A549 (cell line): Measurements from ENCODE around the gene GGTLC2. TPM values are rescaled to one million over a fixed set of nuclear protein-coding genes. Genes with fewer than 3 reads are reported as not detected.
"Not testable (repeated sequence)": the region's sequence is repeated elsewhere in the genome, so short reads cannot be mapped to it uniquely, and the experiment has no call there.

ENCODE experiments used
- ATAC-seq, 2 experiments: fragments of 200-7000 bp in 1 of 2; fragments of >200 bp in 1 of 2; cut with Nextera tagmentation in 1 of 2; cut with Tn5 transposase in 1 of 2; 3 replicates each; pipeline versions ENCODE4 v1.8.0 to v1.9.1; 2018 to 2020; ENCODE audit warnings: mild to moderate bottlenecking in 1 of 2, moderate library complexity in 1 of 2
- CTCF ChIA-PET: fragments of 300-600 bp; sonication (Branson Sonifier 250); formaldehyde crosslinking; extraction: SDS; loops from one replicate; lab custom pipeline; 2021; ENCODE audit warnings: antibody characterized with exemption, inconsistent platforms; lab: Yijun Ruan, JAX
- POLR2A ChIA-PET: fragments of 350-600 bp; formaldehyde crosslinking; extraction: SDS; loops from one replicate; lab custom pipeline; 2021; ENCODE audit warnings: antibody characterized with exemption, inconsistent platforms; lab: Yijun Ruan, JAX
- DNase-seq, 2 experiments: peaks; one replicate each; pipeline versions ENCODE4 v3.0.0 to v3.0.0-alpha.2; 2011 to 2016; ENCODE audit warnings: low read depth in 1 of 2, low spot score in 1 of 2
- FAIRE-seq: peaks from 2 replicates; lab custom pipeline; 2011; peaks lifted over from hg19 to GRCh38; lab: Jason Lieb, UNC
- H3K27ac ChIP-seq, 2 experiments: fragments of >200 bp; sonication (Bioruptor Twin); formaldehyde crosslinking; 3 replicates each; pipeline ENCODE4 v1.5.1; 2016 to 2017
- H3K4me1 ChIP-seq: fragments of >200 bp; sonication (Bioruptor Twin); formaldehyde crosslinking; 3 replicates; pipeline ENCODE4 v1.6.1; 2016
- H3K4me2 ChIP-seq: fragments of >200 bp; sonication (Bioruptor Twin); formaldehyde crosslinking; 3 replicates; pipeline ENCODE4 v1.6.1; 2016
- H3K4me3 ChIP-seq: fragments of >200 bp; sonication (Bioruptor Twin); formaldehyde crosslinking; 3 replicates; pipeline ENCODE4 v1.5.1; 2016
- H3K9me3 ChIP-seq: fragments of >200 bp; sonication (Bioruptor Twin); formaldehyde crosslinking; 3 replicates; pipeline ENCODE4 v1.6.1; 2016
- BHLHE40 ChIP-seq: IDR thresholded peaks from 2 replicates; pipeline ENCODE4 v1.6.1; 2012; ENCODE audit warnings: low read depth, low read length, inconsistent platforms
- CBX2 ChIP-seq: fragments of 200-600 bp; sonication (generic); IDR thresholded peaks from 2 replicates; pipeline ENCODE4 v1.6.1; 2016; ENCODE audit warnings: low read depth, mild to moderate bottlenecking, borderline replicate concordance
- CBX8 ChIP-seq: fragments of 200-600 bp; sonication (generic); IDR thresholded peaks from 2 replicates; pipeline ENCODE4 v1.6.1; 2016
- CEBPB ChIP-seq, 2 experiments: fragments of >200 bp in 1 of 2; sonication (Bioruptor Twin) in 1 of 2; formaldehyde crosslinking in 1 of 2; IDR thresholded peaks; 2 replicates each; pipeline ENCODE4 v1.6.1; 2012 to 2016
- CHD4 ChIP-seq: fragments of 200-600 bp; sonication (generic); IDR thresholded peaks from 2 replicates; pipeline ENCODE4 v1.6.1; 2016; ENCODE audit warnings: antibody characterized with exemption, mild to moderate bottlenecking, borderline replicate concordance
- FOSB ChIP-seq: fragments of 250-450 bp; sonication (Bioruptor Pico); IDR thresholded peaks from 2 replicates; pipeline ENCODE4 v1.5.0; 2020; ENCODE audit warnings: mild to moderate bottlenecking, moderate library complexity
- FOXS1 ChIP-seq: fragments of 250-450 bp; sonication (Bioruptor Pico); IDR thresholded peaks from 2 replicates; pipeline ENCODE4 v1.5.0; 2020; ENCODE audit warnings: mild to moderate bottlenecking, moderate library complexity
- GATA3 ChIP-seq: IDR thresholded peaks from 2 replicates; pipeline ENCODE4 v1.6.1; 2012; ENCODE audit warnings: borderline replicate concordance
- HOXA7 ChIP-seq: fragments of 250-450 bp; sonication (Bioruptor Pico); IDR thresholded peaks from 2 replicates; pipeline ENCODE4 v1.5.0; 2020; ENCODE audit warnings: mild to moderate bottlenecking, moderate library complexity
- HOXB5 ChIP-seq: fragments of 250-450 bp; sonication (Bioruptor Pico); IDR thresholded peaks from 2 replicates; pipeline ENCODE4 v1.5.0; 2020; ENCODE audit warnings: mild to moderate bottlenecking, moderate library complexity
- JUN ChIP-seq, 2 experiments: fragments of >200 bp; sonication (Bioruptor Twin); formaldehyde crosslinking; IDR thresholded peaks; 2 replicates in 1 of 2; 3 replicates in 1 of 2; pipeline ENCODE4 v1.6.1; 2016 to 2017
- JUNB ChIP-seq: fragments of >200 bp; sonication (Bioruptor Twin); formaldehyde crosslinking; IDR thresholded peaks from 2 replicates; pipeline ENCODE4 v1.6.1; 2016
- KDM5A ChIP-seq: fragments of 200-600 bp; sonication (generic); IDR thresholded peaks from 2 replicates; pipeline ENCODE4 v1.6.1; 2016; ENCODE audit warnings: antibody characterized with exemption, mild to moderate bottlenecking
- MAFK ChIP-seq: fragments of 450-650 bp; IDR thresholded peaks from 2 replicates; pipeline ENCODE4 v1.6.1; 2014; ENCODE audit not compliant: partially characterized antibody
- MAZ ChIP-seq: fragments of 150-350 bp; IDR thresholded peaks from 2 replicates; pipeline ENCODE4 v1.6.1; 2014; ENCODE audit warnings: antibody characterized with exemption, low read depth, low read length, borderline replicate concordance
- NPAS2 ChIP-seq: fragments of 250-450 bp; sonication (Bioruptor Pico); IDR thresholded peaks from 2 replicates; pipeline ENCODE4 v1.8.0; 2022; ENCODE audit warnings: mild to moderate bottlenecking, moderate library complexity, borderline replicate concordance
- NR3C1 ChIP-seq: fragments of >200 bp; sonication (Bioruptor Twin); formaldehyde crosslinking; IDR thresholded peaks from 3 replicates; pipeline ENCODE4 v1.6.1; 2017
- PHF8 ChIP-seq: fragments of 200-600 bp; sonication (generic); IDR thresholded peaks from 2 replicates; pipeline ENCODE4 v1.6.1; 2016; ENCODE audit warnings: low read depth, mild to moderate bottlenecking, antibody characterized with exemption, moderate library complexity, borderline replicate concordance
- POLR2A ChIP-seq: IDR thresholded peaks from 2 replicates; pipeline ENCODE4 v1.6.1; 2012; ENCODE audit warnings: mild to moderate bottlenecking, low read length
- RAD21 ChIP-seq, 2 experiments: fragments of >200 bp in 1 of 2; sonication (Bioruptor Twin) in 1 of 2; formaldehyde crosslinking in 1 of 2; IDR thresholded peaks in 1 of 2; conservative IDR thresholded peaks in 1 of 2; 2 replicates in 1 of 2; 3 replicates in 1 of 2; pipeline ENCODE4 v1.6.1; 2012 to 2018; ENCODE audit warnings: inconsistent platforms in 1 of 2
- RCOR1 ChIP-seq: fragments of 150-350 bp; IDR thresholded peaks from 2 replicates; pipeline ENCODE4 v1.6.1; 2014; ENCODE audit warnings: antibody characterized with exemption, low read length, low read depth
- RFX5 ChIP-seq: fragments of 450-650 bp; IDR thresholded peaks from 2 replicates; pipeline ENCODE4 v1.7.1; 2014; ENCODE audit warnings: antibody characterized with exemption, mild to moderate bottlenecking, moderate library complexity
- RNF2 ChIP-seq: fragments of 200-600 bp; sonication (generic); IDR thresholded peaks from 2 replicates; pipeline ENCODE4 v1.6.1; 2016; ENCODE audit warnings: low read depth, mild to moderate bottlenecking, antibody characterized with exemption, moderate library complexity, borderline replicate concordance
- SREBF2 ChIP-seq: fragments of 450-650 bp; IDR thresholded peaks from 2 replicates; pipeline ENCODE4 v1.6.1; 2014; ENCODE audit warnings: mild to moderate bottlenecking, moderate library complexity
- TFCP2L1 ChIP-seq: fragments of 250-450 bp; sonication (Bioruptor Pico); IDR thresholded peaks from 2 replicates; pipeline ENCODE4 v1.5.0; 2021; ENCODE audit warnings: mild to moderate bottlenecking
- ZC3H11A ChIP-seq: fragments of 450-650 bp; IDR thresholded peaks from 2 replicates; pipeline ENCODE4 v1.6.1; 2014; ENCODE audit warnings: antibody characterized with exemption, mild to moderate bottlenecking
- ZNF302 ChIP-seq: fragments of 250-450 bp; sonication (Bioruptor Pico); IDR thresholded peaks from 2 replicates; pipeline ENCODE4 v1.9.0; 2021; ENCODE audit warnings: inconsistent platforms, mild to moderate bottlenecking, moderate library complexity
- WGBS: methylation state at CpG from one replicate; pipeline ENCODE4 v1.1.6; 2017; ENCODE audit errors: missing lambda C conversion rate; 5-methylcytosine and 5-hydroxymethylcytosine counted together
- polyA plus RNA-seq, 4 experiments: library from polyadenylated mRNA; depleted of rRNA in 3 of 4; stranded (reverse); fragments of >200 nt; fragmentation: RNase III in 1 of 4; extraction: RNeasy Plus Mini Kit Qiagen cat#74134 plus additional on column Dnase treatment in 1 of 4; gene quantifications; 2 replicates in 3 of 4; 3 replicates in 1 of 4; pipeline ENCODE4 v1.2.3, GENCODE V29; 2011 to 2017
- TF ChIP-seq, protein P1 (sequence below): fragments of >200 bp; sonication (Bioruptor Twin); formaldehyde crosslinking; IDR thresholded peaks from 3 replicates; pipeline ENCODE4 v1.6.1; 2016
- TF ChIP-seq, protein P2 (sequence below): IDR thresholded peaks from 2 replicates; pipeline ENCODE4 v1.6.1; 2012
- TF ChIP-seq, protein P3 (sequence below): fragments of 250-450 bp; sonication (Bioruptor Pico); IDR thresholded peaks from 2 replicates; pipeline ENCODE4 v1.5.0; 2020; ENCODE audit warnings: low read depth, mild to moderate bottlenecking, moderate library complexity
- TF ChIP-seq, protein P4 (sequence below): fragments of >200 bp; sonication (Bioruptor Twin); formaldehyde crosslinking; IDR thresholded peaks from 2 replicates; pipeline ENCODE4 v1.6.1; 2016

The GGTLC2 gene
- polyA plus RNA-seq, 2 of the 4 experiments (the other 2 are of a cell fraction), result not detected

DNA sequence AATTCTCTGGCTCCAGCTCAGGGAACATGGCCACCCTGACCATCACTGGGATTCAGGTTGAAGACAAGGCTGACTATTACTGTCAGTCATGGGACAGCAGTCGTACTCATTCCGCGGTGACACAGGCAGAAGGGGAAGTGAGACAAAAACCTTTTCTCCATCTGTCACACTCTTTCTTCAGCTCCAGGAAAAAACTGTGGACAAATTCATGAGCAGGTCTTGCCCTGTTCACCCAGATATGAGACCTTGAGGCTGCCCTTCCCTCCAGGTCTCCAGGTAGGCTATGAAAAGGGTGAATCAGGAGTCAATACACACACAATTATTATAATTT lies 39.4 kb upstream of the GGTLC2 start (continued):
- TF ChIP-seq HOXB5 (CRISPR knock-in tag) (no peak), MAFK (no peak), JUN (IDR thresholded peaks at IDR 0.05) (no peak)

DNA sequence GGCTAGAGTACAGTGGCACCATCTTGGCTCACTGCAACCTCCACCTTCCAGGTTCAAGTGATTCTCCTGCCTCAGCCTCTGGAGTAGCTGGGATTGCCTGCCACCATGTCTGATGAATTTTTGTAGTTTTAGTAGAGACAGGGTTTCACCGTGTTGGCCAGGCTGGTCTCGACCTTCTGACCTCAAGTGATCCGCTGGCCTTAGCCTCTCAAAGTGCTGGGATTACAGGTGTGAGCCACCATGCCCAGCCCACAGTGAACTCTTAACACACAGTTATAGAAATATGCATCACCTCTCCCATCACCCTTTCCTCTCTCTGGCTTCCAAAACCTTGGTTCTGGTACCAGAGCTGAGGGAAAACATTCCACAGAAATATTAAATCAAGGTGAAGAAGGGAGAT lies 36.4 kb upstream of the GGTLC2 start:
- POLR2A ChIA-PET, ATAC-seq, CTCF ChIA-PET: not testable (repeated sequence)

DNA sequence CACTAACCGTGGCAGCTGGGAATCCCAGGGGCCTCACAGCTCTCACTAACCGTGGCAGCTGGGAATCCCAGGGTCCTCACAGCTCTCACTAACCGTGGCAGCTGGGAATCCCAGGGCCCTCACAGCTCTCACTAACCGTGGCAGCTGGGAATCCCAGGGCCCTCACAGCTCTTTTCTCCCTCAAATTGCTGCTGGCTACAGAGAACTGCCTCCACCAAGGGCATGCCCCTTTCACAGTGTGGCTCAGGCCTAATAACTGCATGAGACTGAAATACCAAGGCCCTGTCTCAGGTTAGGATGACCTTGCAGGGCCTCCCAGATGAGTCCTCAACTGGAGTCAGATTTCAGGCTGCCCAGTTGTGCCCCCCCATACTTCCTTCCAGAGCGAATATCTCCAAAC lies 35.1 kb upstream of the GGTLC2 start:
- no peak for ATAC-seq
- no peak for FAIRE-seq

More for the DNA sequence above, 36.4 kb upstream of the GGTLC2 start:
- WGBS, result 31% methylated on average over 3 of the region's 3 CpGs
- not testable (repeated sequence) for H3K4me1 ChIP-seq, H3K9me3 ChIP-seq, H3K4me2 ChIP-seq, H3K27ac ChIP-seq, DNase-seq, FAIRE-seq, H3K4me3 ChIP-seq

DNA sequence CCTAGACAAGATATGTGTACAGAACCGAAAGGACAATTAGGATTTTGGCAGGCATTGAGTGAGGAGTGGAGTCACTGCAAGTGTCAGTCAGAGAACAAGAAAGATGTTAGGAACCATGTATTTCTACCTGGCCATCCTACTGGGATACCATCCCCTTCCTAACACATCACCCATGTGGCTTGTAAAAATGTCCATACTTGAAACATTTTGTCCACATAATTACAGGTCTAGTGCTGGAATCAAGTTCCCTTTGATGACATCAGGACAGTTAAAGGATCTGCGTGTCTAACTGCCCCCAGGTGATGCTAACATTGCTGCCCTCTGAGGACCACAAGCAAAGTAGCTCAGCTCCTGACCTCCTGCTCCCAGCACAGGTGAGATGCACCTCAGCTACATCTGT lies 31.9 kb upstream of the GGTLC2 start:
- ATAC-seq, result no peak
- Histone ChIP-seq H3K27ac (no peak overlapping the region), H3K4me3 (no peak overlapping the region), H3K4me1 (peaks cover 8% of the 10 kb centered on the region; the same call in 1 of the 3 replicates), H3K4me2 (no peak overlapping the region), H3K9me3 (no peaks in the 10 kb centered on the region)
- 28% methylated on average over 2 of the region's 2 CpGs for WGBS
- no peak for DNase-seq
- CTCF ChIA-PET, result interaction anchor here (0.9 kb wide), 2 partner anchors 21 to 36 kb away, joined by 3 to 4 read pairs; no protein-coding TSS in a partner anchor
- FAIRE-seq, result no peak
- POLR2A ChIA-PET, result no interaction called here
- no peak for TF ChIP-seq TFCP2L1 (CRISPR knock-in tag)
- TF ChIP-seq HOXA7 (CRISPR knock-in tag), result no peak
- TF ChIP-seq GATA3, result no peak
- TF ChIP-seq, protein P1, sequence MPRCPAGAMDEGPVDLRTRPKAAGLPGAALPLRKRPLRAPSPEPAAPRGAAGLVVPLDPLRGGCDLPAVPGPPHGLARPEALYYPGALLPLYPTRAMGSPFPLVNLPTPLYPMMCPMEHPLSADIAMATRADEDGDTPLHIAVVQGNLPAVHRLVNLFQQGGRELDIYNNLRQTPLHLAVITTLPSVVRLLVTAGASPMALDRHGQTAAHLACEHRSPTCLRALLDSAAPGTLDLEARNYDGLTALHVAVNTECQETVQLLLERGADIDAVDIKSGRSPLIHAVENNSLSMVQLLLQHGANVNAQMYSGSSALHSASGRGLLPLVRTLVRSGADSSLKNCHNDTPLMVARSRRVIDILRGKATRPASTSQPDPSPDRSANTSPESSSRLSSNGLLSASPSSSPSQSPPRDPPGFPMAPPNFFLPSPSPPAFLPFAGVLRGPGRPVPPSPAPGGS, result no peak
- TF ChIP-seq RCOR1, result no peak
- TF ChIP-seq, protein P2, sequence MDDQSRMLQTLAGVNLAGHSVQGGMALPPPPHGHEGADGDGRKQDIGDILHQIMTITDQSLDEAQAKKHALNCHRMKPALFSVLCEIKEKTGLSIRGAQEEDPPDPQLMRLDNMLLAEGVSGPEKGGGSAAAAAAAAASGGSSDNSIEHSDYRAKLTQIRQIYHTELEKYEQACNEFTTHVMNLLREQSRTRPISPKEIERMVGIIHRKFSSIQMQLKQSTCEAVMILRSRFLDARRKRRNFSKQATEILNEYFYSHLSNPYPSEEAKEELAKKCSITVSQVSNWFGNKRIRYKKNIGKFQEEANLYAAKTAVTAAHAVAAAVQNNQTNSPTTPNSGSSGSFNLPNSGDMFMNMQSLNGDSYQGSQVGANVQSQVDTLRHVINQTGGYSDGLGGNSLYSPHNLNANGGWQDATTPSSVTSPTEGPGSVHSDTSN, result no peak
- TF ChIP-seq RNF2, result no peak
- no peak for TF ChIP-seq JUNB
- no peak for TF ChIP-seq KDM5A
- no peak for TF ChIP-seq MAFK
- no peak for TF ChIP-seq HOXB5 (CRISPR knock-in tag)
- TF ChIP-seq, protein P3, sequence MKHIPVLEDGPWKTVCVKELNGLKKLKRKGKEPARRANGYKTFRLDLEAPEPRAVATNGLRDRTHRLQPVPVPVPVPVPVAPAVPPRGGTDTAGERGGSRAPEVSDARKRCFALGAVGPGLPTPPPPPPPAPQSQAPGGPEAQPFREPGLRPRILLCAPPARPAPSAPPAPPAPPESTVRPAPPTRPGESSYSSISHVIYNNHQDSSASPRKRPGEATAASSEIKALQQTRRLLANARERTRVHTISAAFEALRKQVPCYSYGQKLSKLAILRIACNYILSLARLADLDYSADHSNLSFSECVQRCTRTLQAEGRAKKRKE (CRISPR knock-in tag), result no peak
- no peak for TF ChIP-seq POLR2A
- no peak for TF ChIP-seq CHD4
- no peak for TF ChIP-seq NR3C1
- no peak for TF ChIP-seq MAZ

More for the DNA sequence above, 35.1 kb upstream of the GGTLC2 start:
- Histone ChIP-seq H3K4me1 (no peaks in the 10 kb centered on the region), H3K4me3 (no peak overlapping the region)
- TF ChIP-seq, protein P4, sequence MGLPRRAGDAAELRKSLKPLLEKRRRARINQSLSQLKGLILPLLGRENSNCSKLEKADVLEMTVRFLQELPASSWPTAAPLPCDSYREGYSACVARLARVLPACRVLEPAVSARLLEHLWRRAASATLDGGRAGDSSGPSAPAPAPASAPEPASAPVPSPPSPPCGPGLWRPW, result no peak
- no peak for TF ChIP-seq FOXS1 (CRISPR knock-in tag)
- no peak for TF ChIP-seq ZC3H11A
- no peak for TF ChIP-seq PHF8
- TF ChIP-seq RAD21 (conservative IDR thresholded peaks at IDR 0.05 in 1 of 2, IDR thresholded peaks at IDR 0.05 in 1 of 2), result no peak
- no peak for TF ChIP-seq NR3C1
- TF ChIP-seq, protein P2, result no peak
- no peak for TF ChIP-seq RFX5
- TF ChIP-seq CBX2, result no peak
- no peak for TF ChIP-seq JUNB
- TF ChIP-seq CBX8, result no peak
- no peak for TF ChIP-seq ZNF302
- TF ChIP-seq NPAS2, result no peak
- no peak for TF ChIP-seq CEBPB (IDR thresholded peaks at IDR 0.05)
- no peak for TF ChIP-seq FOSB (CRISPR knock-in tag)
- TF ChIP-seq, protein P3 (CRISPR knock-in tag), result no peak
- no peak for TF ChIP-seq SREBF2
- TF ChIP-seq BHLHE40, result no peak
- TF ChIP-seq, protein P1, result no peak
- TF ChIP-seq, all 56 proteins: peak for 0
- WGBS, result 44% methylated on average over 4 of the region's 5 CpGs
- ChIA-PET POLR2A (interaction anchor here (0.7 kb wide), 1 partner anchor 11 kb away, joined by 3 read pairs; no protein-coding TSS in a partner anchor), CTCF (interaction anchor here (1.0 kb wide), 1 partner anchor 22 kb away, joined by 3 read pairs; no protein-coding TSS in a partner anchor)
- Histone ChIP-seq H3K4me2 (no peak overlapping the region), H3K27ac (no peak overlapping the region), H3K9me3 (no peaks in the 10 kb centered on the region)
- DNase-seq, result no peak
